SK-N-SH treated with all-trans-retinoic acid at 6 μM for 48 hours (cell line): ENCODE data around the gene PCDH12.

ENCODE experiments used
- ARNTL ChIP-seq: fragments of 450-650 bp; formaldehyde crosslinking; IDR thresholded peaks from 2 replicates; pipeline ENCODE4 v1.5.0; 2020; ENCODE audit warnings: low read depth, mild to moderate bottlenecking, moderate library complexity, borderline replicate concordance
- CREB5 ChIP-seq: fragments of 250-450 bp; sonication (Bioruptor Pico); IDR thresholded peaks from 2 replicates; pipeline ENCODE4 v1.5.1; 2020; ENCODE audit warnings: low read depth, mild to moderate bottlenecking, moderate library complexity
- CSDC2 ChIP-seq: fragments of 250-450 bp; sonication (Bioruptor Pico); IDR thresholded peaks from 2 replicates; pipeline ENCODE4 v1.5.0; 2020; ENCODE audit warnings: mild to moderate bottlenecking, moderate library complexity
- CSRNP3 ChIP-seq: fragments of 250-450 bp; sonication (Bioruptor Pico); IDR thresholded peaks from 2 replicates; pipeline ENCODE4 v1.5.1; 2021; ENCODE audit warnings: mild to moderate bottlenecking, moderate library complexity
- GLIS3 ChIP-seq: fragments of 250-450 bp; sonication (Bioruptor Pico); IDR thresholded peaks from 2 replicates; pipeline ENCODE4 v1.5.0; 2020; ENCODE audit warnings: mild to moderate bottlenecking, moderate library complexity
- OSR1 ChIP-seq: fragments of 250-450 bp; sonication (Bioruptor Pico); IDR thresholded peaks from 2 replicates; pipeline ENCODE4 v1.8.0; 2022; ENCODE audit warnings: moderate library complexity, mild to moderate bottlenecking, inconsistent platforms
- PATZ1 ChIP-seq: fragments of 250-450 bp; sonication (Bioruptor Pico); IDR thresholded peaks from 2 replicates; pipeline ENCODE4 v1.8.0; 2020; ENCODE audit warnings: mild to moderate bottlenecking, moderate library complexity, borderline replicate concordance
- POU6F1 ChIP-seq: fragments of 250-450 bp; sonication (Bioruptor Pico); IDR thresholded peaks from 2 replicates; pipeline ENCODE4 v1.8.0; 2021; ENCODE audit warnings: low read depth, mild to moderate bottlenecking, moderate library complexity, borderline replicate concordance
- SNAI2 ChIP-seq: fragments of 250-450 bp; sonication (Bioruptor Pico); IDR thresholded peaks from 2 replicates; pipeline ENCODE4 v1.5.0; 2020; ENCODE audit warnings: mild to moderate bottlenecking, moderate library complexity
- ZFP3 ChIP-seq: fragments of 250-450 bp; sonication (Bioruptor Pico); IDR thresholded peaks from 2 replicates; pipeline ENCODE4 v1.5.0; 2020; ENCODE audit warnings: mild to moderate bottlenecking, moderate library complexity
- ZFP30 ChIP-seq: fragments of 450-650 bp; formaldehyde crosslinking; IDR thresholded peaks from 2 replicates; pipeline ENCODE4 v1.5.0; 2022; ENCODE audit warnings: mild to moderate bottlenecking, moderate library complexity

- TF ChIP-seq CSRNP3 (no peak), SNAI2 (no peak), ZFP3 (no peak), PATZ1 (CRISPR knock-in tag) (no peak), ZFP30 (CRISPR knock-in tag) (no peak), GLIS3 (CRISPR knock-in tag) (no peak), OSR1 (no peak), ARNTL (CRISPR knock-in tag) (no peak), POU6F1 (CRISPR knock-in tag) (no peak), CREB5 (CRISPR knock-in tag) (no peak), CSDC2 (no peak)
Observed at GRCh38 chr5:141995656-141996055, 37.7 kb upstream of the PCDH12 start.
